ENCODE results near the gene TEX48.

Gene TEX48

DNA sequence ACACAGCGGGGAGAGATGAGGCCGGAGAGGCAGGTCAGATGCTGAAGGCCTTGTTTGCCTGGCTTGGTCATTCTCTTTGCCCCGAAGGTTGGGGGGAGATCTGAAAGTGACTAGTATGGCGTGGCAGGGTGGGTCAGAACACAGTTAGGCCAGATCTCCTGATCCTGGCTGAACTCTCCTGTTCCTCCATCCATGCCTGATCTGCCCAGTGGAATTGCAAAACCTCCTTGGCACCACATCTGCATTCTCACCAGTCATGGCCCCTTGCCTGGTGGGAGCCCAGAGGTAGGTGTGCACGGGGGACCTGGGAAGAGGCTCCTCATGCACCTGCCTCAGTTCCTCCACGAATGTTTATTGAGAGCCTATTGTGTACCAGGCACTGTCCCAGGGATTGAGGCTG, 47.6 kb downstream of the TEX48 start:
- no peak for ATAC-seq
- TF ChIP-seq ARNTL (CRISPR knock-in tag; IDR thresholded peaks at IDR 0.05; ENCODE audit: borderline replicate concordance, low read depth) = no peak
- TF ChIP-seq ZNF565 (CRISPR knock-in tag; conservative IDR thresholded peaks at IDR 0.05; ENCODE audit: low read depth) = no peak
- TF ChIP-seq ZC3H10 (CRISPR knock-in tag; IDR thresholded peaks at IDR 0.05) = no peak
- no peak for TF ChIP-seq TOX (CRISPR knock-in tag; IDR thresholded peaks at IDR 0.05; ENCODE audit: borderline replicate concordance)
- TF ChIP-seq, protein P1, sequence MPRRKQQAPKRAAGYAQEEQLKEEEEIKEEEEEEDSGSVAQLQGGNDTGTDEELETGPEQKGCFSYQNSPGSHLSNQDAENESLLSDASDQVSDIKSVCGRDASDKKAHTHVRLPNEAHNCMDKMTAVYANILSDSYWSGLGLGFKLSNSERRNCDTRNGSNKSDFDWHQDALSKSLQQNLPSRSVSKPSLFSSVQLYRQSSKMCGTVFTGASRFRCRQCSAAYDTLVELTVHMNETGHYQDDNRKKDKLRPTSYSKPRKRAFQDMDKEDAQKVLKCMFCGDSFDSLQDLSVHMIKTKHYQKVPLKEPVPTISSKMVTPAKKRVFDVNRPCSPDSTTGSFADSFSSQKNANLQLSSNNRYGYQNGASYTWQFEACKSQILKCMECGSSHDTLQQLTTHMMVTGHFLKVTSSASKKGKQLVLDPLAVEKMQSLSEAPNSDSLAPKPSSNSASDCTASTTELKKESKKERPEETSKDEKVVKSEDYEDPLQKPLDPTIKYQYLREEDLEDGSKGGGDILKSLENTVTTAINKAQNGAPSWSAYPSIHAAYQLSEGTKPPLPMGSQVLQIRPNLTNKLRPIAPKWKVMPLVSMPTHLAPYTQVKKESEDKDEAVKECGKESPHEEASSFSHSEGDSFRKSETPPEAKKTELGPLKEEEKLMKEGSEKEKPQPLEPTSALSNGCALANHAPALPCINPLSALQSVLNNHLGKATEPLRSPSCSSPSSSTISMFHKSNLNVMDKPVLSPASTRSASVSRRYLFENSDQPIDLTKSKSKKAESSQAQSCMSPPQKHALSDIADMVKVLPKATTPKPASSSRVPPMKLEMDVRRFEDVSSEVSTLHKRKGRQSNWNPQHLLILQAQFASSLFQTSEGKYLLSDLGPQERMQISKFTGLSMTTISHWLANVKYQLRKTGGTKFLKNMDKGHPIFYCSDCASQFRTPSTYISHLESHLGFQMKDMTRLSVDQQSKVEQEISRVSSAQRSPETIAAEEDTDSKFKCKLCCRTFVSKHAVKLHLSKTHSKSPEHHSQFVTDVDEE (CRISPR knock-in tag; IDR thresholded peaks at IDR 0.05) = no peak
- TF ChIP-seq, protein P2, sequence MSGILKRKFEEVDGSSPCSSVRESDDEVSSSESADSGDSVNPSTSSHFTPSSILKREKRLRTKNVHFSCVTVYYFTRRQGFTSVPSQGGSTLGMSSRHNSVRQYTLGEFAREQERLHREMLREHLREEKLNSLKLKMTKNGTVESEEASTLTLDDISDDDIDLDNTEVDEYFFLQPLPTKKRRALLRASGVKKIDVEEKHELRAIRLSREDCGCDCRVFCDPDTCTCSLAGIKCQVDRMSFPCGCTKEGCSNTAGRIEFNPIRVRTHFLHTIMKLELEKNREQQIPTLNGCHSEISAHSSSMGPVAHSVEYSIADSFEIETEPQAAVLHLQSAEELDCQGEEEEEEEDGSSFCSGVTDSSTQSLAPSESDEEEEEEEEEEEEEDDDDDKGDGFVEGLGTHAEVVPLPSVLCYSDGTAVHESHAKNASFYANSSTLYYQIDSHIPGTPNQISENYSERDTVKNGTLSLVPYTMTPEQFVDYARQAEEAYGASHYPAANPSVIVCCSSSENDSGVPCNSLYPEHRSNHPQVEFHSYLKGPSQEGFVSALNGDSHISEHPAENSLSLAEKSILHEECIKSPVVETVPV (CRISPR knock-in tag; IDR thresholded peaks at IDR 0.05) = no peak
- TF ChIP-seq, protein P3, sequence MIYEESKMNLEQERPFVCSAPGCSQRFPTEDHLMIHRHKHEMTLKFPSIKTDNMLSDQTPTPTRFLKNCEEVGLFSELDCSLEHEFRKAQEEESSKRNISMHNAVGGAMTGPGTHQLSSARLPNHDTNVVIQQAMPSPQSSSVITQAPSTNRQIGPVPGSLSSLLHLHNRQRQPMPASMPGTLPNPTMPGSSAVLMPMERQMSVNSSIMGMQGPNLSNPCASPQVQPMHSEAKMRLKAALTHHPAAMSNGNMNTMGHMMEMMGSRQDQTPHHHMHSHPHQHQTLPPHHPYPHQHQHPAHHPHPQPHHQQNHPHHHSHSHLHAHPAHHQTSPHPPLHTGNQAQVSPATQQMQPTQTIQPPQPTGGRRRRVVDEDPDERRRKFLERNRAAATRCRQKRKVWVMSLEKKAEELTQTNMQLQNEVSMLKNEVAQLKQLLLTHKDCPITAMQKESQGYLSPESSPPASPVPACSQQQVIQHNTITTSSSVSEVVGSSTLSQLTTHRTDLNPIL (CRISPR knock-in tag; IDR thresholded peaks at IDR 0.05; ENCODE audit: low read depth) = no peak
- no peak for TF ChIP-seq ZFP30 (CRISPR knock-in tag; IDR thresholded peaks at IDR 0.05)
- TF ChIP-seq GLIS3 (CRISPR knock-in tag; IDR thresholded peaks at IDR 0.05) = no peak
- TF ChIP-seq ZFP3 (CRISPR knock-in tag; IDR thresholded peaks at IDR 0.05) = no peak
- TF ChIP-seq CSDC2 (CRISPR knock-in tag; IDR thresholded peaks at IDR 0.05) = no peak
- TF ChIP-seq ZNF70 (CRISPR knock-in tag; IDR thresholded peaks at IDR 0.05) = no peak
- TF ChIP-seq, protein P4, sequence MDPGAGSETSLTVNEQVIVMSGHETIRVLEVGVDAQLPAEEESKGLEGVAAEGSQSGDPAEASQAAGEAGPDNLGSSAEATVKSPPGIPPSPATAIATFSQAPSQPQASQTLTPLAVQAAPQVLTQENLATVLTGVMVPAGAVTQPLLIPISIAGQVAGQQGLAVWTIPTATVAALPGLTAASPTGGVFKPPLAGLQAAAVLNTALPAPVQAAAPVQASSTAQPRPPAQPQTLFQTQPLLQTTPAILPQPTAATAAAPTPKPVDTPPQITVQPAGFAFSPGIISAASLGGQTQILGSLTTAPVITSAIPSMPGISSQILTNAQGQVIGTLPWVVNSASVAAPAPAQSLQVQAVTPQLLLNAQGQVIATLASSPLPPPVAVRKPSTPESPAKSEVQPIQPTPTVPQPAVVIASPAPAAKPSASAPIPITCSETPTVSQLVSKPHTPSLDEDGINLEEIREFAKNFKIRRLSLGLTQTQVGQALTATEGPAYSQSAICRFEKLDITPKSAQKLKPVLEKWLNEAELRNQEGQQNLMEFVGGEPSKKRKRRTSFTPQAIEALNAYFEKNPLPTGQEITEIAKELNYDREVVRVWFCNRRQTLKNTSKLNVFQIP (CRISPR knock-in tag; IDR thresholded peaks at IDR 0.05; ENCODE audit: borderline replicate concordance, low read depth) = no peak
- TF ChIP-seq ISL1 (CRISPR knock-in tag; IDR thresholded peaks at IDR 0.05) = no peak
- no peak for TF ChIP-seq TCF4 (CRISPR knock-in tag; IDR thresholded peaks at IDR 0.05; ENCODE audit: borderline replicate concordance)

DNA sequence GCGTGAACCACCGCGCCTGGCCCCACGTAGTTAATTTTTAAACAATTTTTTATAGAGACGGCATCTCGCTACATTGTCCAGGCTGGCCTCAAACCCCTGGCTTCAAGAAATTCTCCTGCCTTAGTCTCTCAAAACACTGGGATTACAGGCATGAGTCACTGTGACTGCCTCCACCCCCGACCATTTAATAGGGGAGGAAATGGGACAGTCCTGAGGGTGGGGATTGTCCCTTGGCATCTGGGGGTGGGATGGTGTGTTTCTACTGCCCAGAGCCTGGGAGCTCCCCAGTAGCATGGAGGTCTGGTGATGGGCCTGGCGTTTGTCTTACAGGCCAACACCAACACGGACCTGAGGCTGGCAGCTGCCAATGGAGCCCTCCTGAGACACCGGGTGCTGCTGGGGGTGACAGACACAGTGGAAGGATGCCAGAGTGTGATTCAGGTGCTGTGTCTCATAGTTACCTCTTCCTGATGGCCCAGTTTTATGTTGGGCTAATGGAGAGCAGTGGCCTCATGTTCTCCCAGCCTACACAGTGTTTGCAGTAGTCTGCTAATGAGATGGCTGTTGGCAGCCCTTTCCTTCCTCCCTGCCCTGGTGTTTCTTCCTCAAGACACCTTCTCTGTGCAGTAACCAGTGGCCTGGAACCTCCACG, 48.4 kb downstream of the TEX48 start:
- TF ChIP-seq OSR1 (CRISPR knock-in tag; IDR thresholded peaks at IDR 0.05) = no peak
- TF ChIP-seq, protein P2 (CRISPR knock-in tag; IDR thresholded peaks at IDR 0.05) = no peak
- TF ChIP-seq ZNF565 (CRISPR knock-in tag; conservative IDR thresholded peaks at IDR 0.05; ENCODE audit: low read depth) = no peak
- ATAC-seq = no peak

DNA sequence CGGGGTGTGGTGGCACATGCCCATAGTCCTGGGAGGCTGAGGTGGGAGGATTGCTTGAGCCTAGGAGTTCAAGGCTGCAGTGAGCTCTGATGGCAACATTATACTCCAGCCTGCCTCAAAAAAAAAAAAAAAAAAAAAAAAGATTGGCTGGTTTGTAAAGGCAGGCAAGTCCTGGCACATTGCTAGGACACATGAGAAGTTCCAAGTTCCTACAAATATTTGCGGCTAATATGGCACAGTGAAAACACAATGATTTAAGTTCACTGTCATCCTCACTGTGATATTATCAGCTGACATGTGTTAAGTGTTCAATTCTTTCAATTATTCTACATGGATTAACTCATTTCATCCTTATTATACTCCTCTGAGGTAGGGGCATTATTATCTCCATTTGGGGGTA, 50.8 kb downstream of the TEX48 start:
- TF ChIP-seq, protein P1 (CRISPR knock-in tag; IDR thresholded peaks at IDR 0.05) = no peak
- TF ChIP-seq ZFP3 (CRISPR knock-in tag; IDR thresholded peaks at IDR 0.05) = no peak
- TF ChIP-seq, protein P5, sequence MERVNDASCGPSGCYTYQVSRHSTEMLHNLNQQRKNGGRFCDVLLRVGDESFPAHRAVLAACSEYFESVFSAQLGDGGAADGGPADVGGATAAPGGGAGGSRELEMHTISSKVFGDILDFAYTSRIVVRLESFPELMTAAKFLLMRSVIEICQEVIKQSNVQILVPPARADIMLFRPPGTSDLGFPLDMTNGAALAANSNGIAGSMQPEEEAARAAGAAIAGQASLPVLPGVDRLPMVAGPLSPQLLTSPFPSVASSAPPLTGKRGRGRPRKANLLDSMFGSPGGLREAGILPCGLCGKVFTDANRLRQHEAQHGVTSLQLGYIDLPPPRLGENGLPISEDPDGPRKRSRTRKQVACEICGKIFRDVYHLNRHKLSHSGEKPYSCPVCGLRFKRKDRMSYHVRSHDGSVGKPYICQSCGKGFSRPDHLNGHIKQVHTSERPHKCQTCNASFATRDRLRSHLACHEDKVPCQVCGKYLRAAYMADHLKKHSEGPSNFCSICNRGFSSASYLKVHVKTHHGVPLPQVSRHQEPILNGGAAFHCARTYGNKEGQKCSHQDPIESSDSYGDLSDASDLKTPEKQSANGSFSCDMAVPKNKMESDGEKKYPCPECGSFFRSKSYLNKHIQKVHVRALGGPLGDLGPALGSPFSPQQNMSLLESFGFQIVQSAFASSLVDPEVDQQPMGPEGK (CRISPR knock-in tag; IDR thresholded peaks at IDR 0.05; ENCODE audit: borderline replicate concordance) = no peak
- no peak for TF ChIP-seq TCF4 (CRISPR knock-in tag; IDR thresholded peaks at IDR 0.05; ENCODE audit: borderline replicate concordance)
- TF ChIP-seq ESRRG (CRISPR knock-in tag; IDR thresholded peaks at IDR 0.05) = no peak
- TF ChIP-seq ZC3H10 (CRISPR knock-in tag; IDR thresholded peaks at IDR 0.05) = no peak
- no peak for TF ChIP-seq ZNF70 (CRISPR knock-in tag; IDR thresholded peaks at IDR 0.05)
- TF ChIP-seq, protein P4 (CRISPR knock-in tag; IDR thresholded peaks at IDR 0.05; ENCODE audit: borderline replicate concordance, low read depth) = no peak
- no peak for TF ChIP-seq PPARA (CRISPR knock-in tag; IDR thresholded peaks at IDR 0.05; ENCODE audit: borderline replicate concordance)
- ATAC-seq = no peak

Data from SK-N-SH treated with all-trans-retinoic acid at 6 μM for 48 hours (cell line).